H1 (cell line): ENCODE measurements around the gene EPHB6. TPM values are rescaled to one million over a fixed set of nuclear protein-coding genes. Genes with fewer than 3 reads are reported as not detected.

Experiments
- ASH2L ChIP-seq: fragments of 200-600, 300-600 bp; sonication (generic); IDR thresholded peaks from one replicate; pipeline ENCODE4 v1.7.1; 2017; ENCODE audit warnings: low read length
- BCL11A ChIP-seq, 2 experiments: IDR thresholded peaks; one replicate each; pipeline ENCODE4 v1.6.1; 2011; ENCODE audit warnings: low read depth in 2 of 2, low read length in 2 of 2, mild to moderate bottlenecking in 2 of 2
- CHD1 ChIP-seq: IDR thresholded peaks from 2 replicates; pipeline ENCODE4 v1.6.1; 2012; ENCODE audit warnings: low read depth, low read length, improper control_type of control experiment
- CTBP2 ChIP-seq: IDR thresholded peaks from 2 replicates; pipeline ENCODE4 v1.7.0; 2011; ENCODE audit warnings: borderline replicate concordance, mild to moderate bottlenecking, moderate library complexity, mixed read lengths, low read length; ENCODE audit not compliant: insufficient read depth, insufficient read length
- RBBP5 ChIP-seq: IDR thresholded peaks from 2 replicates; pipeline ENCODE4 v1.7.1; 2012; ENCODE audit warnings: low read depth, mild to moderate bottlenecking, inconsistent platforms, low read length, moderate library complexity, borderline replicate concordance
- SAP30 ChIP-seq: fragments of 300-600 bp; sonication (generic); IDR thresholded peaks from 2 replicates; pipeline ENCODE4 v1.7.1; 2012; ENCODE audit warnings: low read length, moderate library complexity, mild to moderate bottlenecking, inconsistent platforms; ENCODE audit not compliant: insufficient read depth, insufficient replicate concordance
- SIRT6 ChIP-seq: IDR thresholded peaks from one replicate; pipeline ENCODE4 v1.7.1; 2012; ENCODE audit warnings: low read length, inconsistent platforms
- SP1 ChIP-seq: IDR thresholded peaks from 2 replicates; pipeline ENCODE4 v1.6.1; 2011; ENCODE audit warnings: low read depth, low read length
- SP4 ChIP-seq: IDR thresholded peaks from 2 replicates; pipeline ENCODE4 v1.6.1; 2012; ENCODE audit warnings: low read length, inconsistent platforms
- TEAD4 ChIP-seq: IDR thresholded peaks from 2 replicates; pipeline ENCODE4 v1.6.1; 2012; ENCODE audit warnings: low read depth, low read length, inconsistent platforms, mixed read lengths
- ZNF274 ChIP-seq: IDR thresholded peaks from 2 replicates; pipeline ENCODE4 v1.7.0; 2012; ENCODE audit warnings: low read length, borderline replicate concordance; ENCODE audit errors: extremely low read depth
- polyA plus RNA-seq, 7 experiments: library from polyadenylated mRNA; depleted of rRNA in 3 of 7; stranded (reverse) in 5 of 7; unstranded in 2 of 7; fragments of >200 nt in 5 of 7; fragments of 200-250 nt in 2 of 7; gene quantifications; 1 replicate in 5 of 7; 2 replicates in 1 of 7; 4 replicates in 1 of 7; pipeline versions ENCODE4 v1.2.1 to v1.2.3, GENCODE V29; 2011 to 2013; ENCODE audit warnings: missing spikeins in 2 of 7, mixed read lengths in 2 of 7
- total RNA-seq: library from RNA; stranded (reverse); fragmentation: NEBNext Ultra II Directional; extraction: Animal tissue kit (Norgen Biotek cat#: 25700); gene quantifications from 2 replicates; pipeline ENCODE4 v1.2.1, GENCODE V29; 2021
- TF ChIP-seq, protein P1 (sequence below): IDR thresholded peaks from 2 replicates; pipeline ENCODE4 v1.6.1; 2011; ENCODE audit warnings: low read length, improper control_type of control experiment
- TF ChIP-seq, protein P2 (sequence below), 3 experiments: IDR thresholded peaks; 1 replicate in 2 of 3; 2 replicates in 1 of 3; pipeline versions ENCODE4 v1.5.1 to v1.6.1; 2011; ENCODE audit warnings: low read length in 3 of 3, mild to moderate bottlenecking in 3 of 3, inconsistent platforms in 2 of 3, low read depth in 1 of 3, moderate library complexity in 1 of 3; ENCODE audit not compliant: insufficient read depth in 1 of 3; ENCODE audit errors: control extremely low read depth in 1 of 3

EPHB6 gene
- total and polyA plus RNA-seq, 2 of the 8 experiments (the other 6 are each of a cell fraction or from before 2014, with no cell fraction given): 19.7 TPM

DNA sequence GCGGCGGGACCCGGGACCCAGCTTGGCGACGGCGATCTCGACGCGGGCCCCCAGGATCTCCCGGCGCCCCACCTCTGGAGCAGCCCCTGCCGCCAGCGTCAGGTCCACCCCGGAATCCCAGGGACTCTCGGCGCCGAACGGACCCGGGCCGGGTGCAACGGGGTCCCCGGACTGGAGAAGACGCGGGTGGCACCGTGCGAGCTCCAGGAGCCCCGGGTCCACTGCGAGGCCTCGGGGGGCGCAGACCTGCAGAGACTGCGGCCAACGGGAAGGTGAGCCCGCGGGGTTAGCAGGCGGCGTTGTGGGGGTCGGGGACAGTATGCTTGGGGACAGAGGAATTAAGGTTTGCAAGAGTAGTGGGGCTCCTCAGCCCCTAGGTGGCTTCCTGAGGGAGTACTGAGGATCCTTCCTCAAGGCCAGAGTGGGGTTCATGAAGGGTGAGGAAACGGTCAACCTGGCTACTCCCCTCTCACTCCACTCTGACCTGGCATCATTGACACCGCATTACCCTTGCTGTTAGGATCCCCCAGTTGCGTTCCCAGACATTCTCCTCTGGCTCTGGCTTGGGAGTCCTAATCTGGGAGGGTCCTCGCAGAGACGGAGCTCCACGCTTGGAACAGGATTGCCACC is 353 bp downstream of the EPHB6 start (continued):
- TF ChIP-seq, protein P1, sequence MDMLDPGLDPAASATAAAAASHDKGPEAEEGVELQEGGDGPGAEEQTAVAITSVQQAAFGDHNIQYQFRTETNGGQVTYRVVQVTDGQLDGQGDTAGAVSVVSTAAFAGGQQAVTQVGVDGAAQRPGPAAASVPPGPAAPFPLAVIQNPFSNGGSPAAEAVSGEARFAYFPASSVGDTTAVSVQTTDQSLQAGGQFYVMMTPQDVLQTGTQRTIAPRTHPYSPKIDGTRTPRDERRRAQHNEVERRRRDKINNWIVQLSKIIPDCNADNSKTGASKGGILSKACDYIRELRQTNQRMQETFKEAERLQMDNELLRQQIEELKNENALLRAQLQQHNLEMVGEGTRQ: no peak
- TF ChIP-seq CHD1: no peak
- TF ChIP-seq, protein P2, sequence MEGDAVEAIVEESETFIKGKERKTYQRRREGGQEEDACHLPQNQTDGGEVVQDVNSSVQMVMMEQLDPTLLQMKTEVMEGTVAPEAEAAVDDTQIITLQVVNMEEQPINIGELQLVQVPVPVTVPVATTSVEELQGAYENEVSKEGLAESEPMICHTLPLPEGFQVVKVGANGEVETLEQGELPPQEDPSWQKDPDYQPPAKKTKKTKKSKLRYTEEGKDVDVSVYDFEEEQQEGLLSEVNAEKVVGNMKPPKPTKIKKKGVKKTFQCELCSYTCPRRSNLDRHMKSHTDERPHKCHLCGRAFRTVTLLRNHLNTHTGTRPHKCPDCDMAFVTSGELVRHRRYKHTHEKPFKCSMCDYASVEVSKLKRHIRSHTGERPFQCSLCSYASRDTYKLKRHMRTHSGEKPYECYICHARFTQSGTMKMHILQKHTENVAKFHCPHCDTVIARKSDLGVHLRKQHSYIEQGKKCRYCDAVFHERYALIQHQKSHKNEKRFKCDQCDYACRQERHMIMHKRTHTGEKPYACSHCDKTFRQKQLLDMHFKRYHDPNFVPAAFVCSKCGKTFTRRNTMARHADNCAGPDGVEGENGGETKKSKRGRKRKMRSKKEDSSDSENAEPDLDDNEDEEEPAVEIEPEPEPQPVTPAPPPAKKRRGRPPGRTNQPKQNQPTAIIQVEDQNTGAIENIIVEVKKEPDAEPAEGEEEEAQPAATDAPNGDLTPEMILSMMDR (IDR thresholded peaks at IDR 0.05; ENCODE audit: control extremely low read depth in 1 of 3, insufficient read depth in 1 of 3, low read depth in 1 of 3, low read length in 3 of 3): peak in 1 of 3 experiments; percentile 34; a peak in 2 of 4 replicates
- no peak for TF ChIP-seq CTBP2
- peak; percentile 34 for TF ChIP-seq SAP30
- no peak for TF ChIP-seq SP1
- no peak for TF ChIP-seq ZNF274
- no peak for TF ChIP-seq SIRT6
- TF ChIP-seq ASH2L: peak; percentile 57
- TF ChIP-seq SP4: no peak
- TF ChIP-seq TEAD4: no peak
- TF ChIP-seq RBBP5: 0 out of 2 replicates have a peak, but pooled peaks have one; percentile 28
- no peak for TF ChIP-seq BCL11A (IDR thresholded peaks at IDR 0.05; ENCODE audit: low read depth in 2 of 2, low read length in 2 of 2)
